ENCODE results near the gene COL5A3. TPM values are rescaled to one million over a fixed set of nuclear protein-coding genes. Genes with fewer than 3 reads are reported as not detected.

Gene COL5A3
- total and polyA plus RNA-seq, 2 of the 13 experiments (the other 11 are each of a cell fraction or from before 2014, with no cell fraction given), result 0.02 TPM; not detected in 1

DNA sequence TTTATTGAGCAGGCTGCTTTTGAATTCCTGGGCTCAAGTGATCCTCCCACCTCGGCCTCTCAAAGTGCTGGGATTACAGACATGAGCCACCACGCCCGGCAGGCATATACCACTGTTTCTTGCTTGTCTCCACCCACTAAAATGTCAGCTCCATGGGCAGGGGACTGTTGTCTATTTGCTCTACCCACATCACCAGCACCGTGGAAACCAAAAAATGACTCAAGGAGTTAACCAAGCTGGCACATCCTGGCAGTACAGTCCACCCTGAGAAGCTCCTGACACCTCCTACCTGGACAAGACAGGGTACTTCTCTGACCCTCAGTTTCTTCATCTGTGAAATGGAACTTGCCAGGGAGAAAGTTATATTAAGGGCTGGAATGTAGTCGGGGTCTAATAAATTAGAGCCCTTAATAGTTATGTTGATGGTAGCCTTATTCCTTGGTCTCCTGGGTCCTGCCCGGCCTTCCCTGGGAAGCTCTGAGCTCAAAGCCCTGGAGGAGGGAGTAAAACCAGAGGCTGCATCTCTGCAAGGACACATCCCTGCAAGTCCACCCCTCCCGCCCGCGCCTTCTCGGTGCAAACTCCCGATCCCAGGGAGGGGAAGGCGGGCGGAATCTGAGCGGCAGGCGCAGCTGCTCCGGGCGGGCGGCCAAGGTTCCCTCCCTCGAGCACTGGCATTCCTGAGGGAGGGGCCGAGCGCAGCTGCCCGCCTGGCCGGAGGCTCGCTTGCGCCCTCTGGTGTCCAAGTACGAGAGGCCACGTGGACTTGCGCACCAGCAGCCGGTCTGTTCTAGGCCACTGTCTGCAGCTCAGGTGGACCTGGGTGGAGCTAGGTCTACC lies 17.1 kb upstream of the COL5A3 start (continued):
- TF ChIP-seq, protein P1, sequence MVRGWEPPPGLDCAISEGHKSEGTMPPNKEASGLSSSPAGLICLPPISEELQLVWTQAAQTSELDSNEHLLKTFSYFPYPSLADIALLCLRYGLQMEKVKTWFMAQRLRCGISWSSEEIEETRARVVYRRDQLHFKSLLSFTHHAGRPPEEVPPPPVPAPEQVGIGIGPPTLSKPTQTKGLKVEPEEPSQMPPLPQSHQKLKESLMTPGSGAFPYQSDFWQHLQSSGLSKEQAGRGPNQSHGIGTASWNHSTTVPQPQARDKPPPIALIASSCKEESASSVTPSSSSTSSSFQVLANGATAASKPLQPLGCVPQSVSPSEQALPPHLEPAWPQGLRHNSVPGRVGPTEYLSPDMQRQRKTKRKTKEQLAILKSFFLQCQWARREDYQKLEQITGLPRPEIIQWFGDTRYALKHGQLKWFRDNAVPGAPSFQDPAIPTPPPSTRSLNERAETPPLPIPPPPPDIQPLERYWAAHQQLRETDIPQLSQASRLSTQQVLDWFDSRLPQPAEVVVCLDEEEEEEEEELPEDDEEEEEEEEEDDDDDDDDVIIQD (CRISPR knock-in tag; IDR thresholded peaks at IDR 0.05; ENCODE audit: low read depth), result peak; percentile 71
- TF ChIP-seq PCBP2 (optimal IDR thresholded peaks at IDR 0.05; ENCODE audit: low read depth, low read length, poor library complexity, severe bottlenecking) (no peak), MIER2 (CRISPR knock-in tag; IDR thresholded peaks at IDR 0.05) (peak; percentile 90), ZSCAN9 (CRISPR knock-in tag; IDR thresholded peaks at IDR 0.05; ENCODE audit: borderline replicate concordance) (peak; percentile 71; the same call in 1 of the 2 replicates), SRY (CRISPR knock-in tag; IDR thresholded peaks at IDR 0.05) (peak; percentile 67; the same call in 1 of the 2 replicates), MYC (CRISPR knock-in tag; IDR thresholded peaks at IDR 0.05; ENCODE audit: borderline replicate concordance) (peak; percentile 99), ZNF782 (CRISPR knock-in tag; IDR thresholded peaks at IDR 0.05; ENCODE audit: borderline replicate concordance) (peak; percentile 73; the same call in 1 of the 2 replicates), KAT8 (CRISPR knock-in tag; IDR thresholded peaks at IDR 0.05) (peak; percentile 72), SOX13 (IDR thresholded peaks at IDR 0.05) (no peak), SOX13 (CRISPR knock-in tag; conservative IDR thresholded peaks at IDR 0.05 in 1 of 2, IDR thresholded peaks at IDR 0.05 in 1 of 2) (peak in 1 of 2 experiments; percentile 73; a peak in 2 of 4 replicates), EZH2 (conservative IDR thresholded peaks at IDR 0.05; ENCODE audit: low read depth, low read length) (0 out of 2 replicates have a peak, but pooled peaks have one; percentile 64), ZNF292 (CRISPR knock-in tag; IDR thresholded peaks at IDR 0.05; ENCODE audit: borderline replicate concordance, low read depth) (peak; percentile 80), ZNF543 (CRISPR knock-in tag; IDR thresholded peaks at IDR 0.05) (peak; percentile 24; the same call in 1 of the 2 replicates), RCOR2 (CRISPR knock-in tag; IDR thresholded peaks at IDR 0.05) (peak; percentile 42; the same call in 1 of the 2 replicates), ZIK1 (CRISPR knock-in tag; IDR thresholded peaks at IDR 0.05; ENCODE audit: borderline replicate concordance, low read depth) (peak; percentile 73; the same call in 1 of the 2 replicates), PRPF4 (IDR thresholded peaks at IDR 0.05; ENCODE audit: low read depth, low read length, poor library complexity, severe bottlenecking) (no peak), ZNF788 (CRISPR knock-in tag; IDR thresholded peaks at IDR 0.05; ENCODE audit: borderline replicate concordance) (peak; percentile 95; the same call in 1 of the 2 replicates), ZBTB42 (CRISPR knock-in tag; IDR thresholded peaks at IDR 0.05) (no peak), ZNF564 (CRISPR knock-in tag; IDR thresholded peaks at IDR 0.05) (0 out of 2 replicates have a peak, but pooled peaks have one; percentile 61), MIER3 (CRISPR knock-in tag; IDR thresholded peaks at IDR 0.05; ENCODE audit: borderline replicate concordance) (peak; percentile 88; the same call in 1 of the 2 replicates), NFKBIZ (CRISPR knock-in tag; IDR thresholded peaks at IDR 0.05) (0 out of 2 replicates have a peak, but pooled peaks have one; percentile 63)
- TF ChIP-seq, protein P2, sequence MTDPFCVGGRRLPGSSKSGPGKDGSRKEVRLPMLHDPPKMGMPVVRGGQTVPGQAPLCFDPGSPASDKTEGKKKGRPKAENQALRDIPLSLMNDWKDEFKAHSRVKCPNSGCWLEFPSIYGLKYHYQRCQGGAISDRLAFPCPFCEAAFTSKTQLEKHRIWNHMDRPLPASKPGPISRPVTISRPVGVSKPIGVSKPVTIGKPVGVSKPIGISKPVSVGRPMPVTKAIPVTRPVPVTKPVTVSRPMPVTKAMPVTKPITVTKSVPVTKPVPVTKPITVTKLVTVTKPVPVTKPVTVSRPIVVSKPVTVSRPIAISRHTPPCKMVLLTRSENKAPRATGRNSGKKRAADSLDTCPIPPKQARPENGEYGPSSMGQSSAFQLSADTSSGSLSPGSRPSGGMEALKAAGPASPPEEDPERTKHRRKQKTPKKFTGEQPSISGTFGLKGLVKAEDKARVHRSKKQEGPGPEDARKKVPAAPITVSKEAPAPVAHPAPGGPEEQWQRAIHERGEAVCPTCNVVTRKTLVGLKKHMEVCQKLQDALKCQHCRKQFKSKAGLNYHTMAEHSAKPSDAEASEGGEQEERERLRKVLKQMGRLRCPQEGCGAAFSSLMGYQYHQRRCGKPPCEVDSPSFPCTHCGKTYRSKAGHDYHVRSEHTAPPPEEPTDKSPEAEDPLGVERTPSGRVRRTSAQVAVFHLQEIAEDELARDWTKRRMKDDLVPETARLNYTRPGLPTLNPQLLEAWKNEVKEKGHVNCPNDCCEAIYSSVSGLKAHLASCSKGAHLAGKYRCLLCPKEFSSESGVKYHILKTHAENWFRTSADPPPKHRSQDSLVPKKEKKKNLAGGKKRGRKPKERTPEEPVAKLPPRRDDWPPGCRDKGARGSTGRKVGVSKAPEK (CRISPR knock-in tag; IDR thresholded peaks at IDR 0.05; ENCODE audit: borderline replicate concordance), result 0 out of 2 replicates have a peak, but pooled peaks have one; percentile 45
- TF ChIP-seq, protein P3, sequence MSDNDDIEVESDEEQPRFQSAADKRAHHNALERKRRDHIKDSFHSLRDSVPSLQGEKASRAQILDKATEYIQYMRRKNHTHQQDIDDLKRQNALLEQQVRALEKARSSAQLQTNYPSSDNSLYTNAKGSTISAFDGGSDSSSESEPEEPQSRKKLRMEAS (IDR thresholded peaks at IDR 0.05), result peak; percentile 99
- TF ChIP-seq, protein P4, sequence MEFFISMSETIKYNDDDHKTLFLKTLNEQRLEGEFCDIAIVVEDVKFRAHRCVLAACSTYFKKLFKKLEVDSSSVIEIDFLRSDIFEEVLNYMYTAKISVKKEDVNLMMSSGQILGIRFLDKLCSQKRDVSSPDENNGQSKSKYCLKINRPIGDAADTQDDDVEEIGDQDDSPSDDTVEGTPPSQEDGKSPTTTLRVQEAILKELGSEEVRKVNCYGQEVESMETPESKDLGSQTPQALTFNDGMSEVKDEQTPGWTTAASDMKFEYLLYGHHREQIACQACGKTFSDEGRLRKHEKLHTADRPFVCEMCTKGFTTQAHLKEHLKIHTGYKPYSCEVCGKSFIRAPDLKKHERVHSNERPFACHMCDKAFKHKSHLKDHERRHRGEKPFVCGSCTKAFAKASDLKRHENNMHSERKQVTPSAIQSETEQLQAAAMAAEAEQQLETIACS (CRISPR knock-in tag; IDR thresholded peaks at IDR 0.05), result no peak
